Measurements from ENCODE around the gene SGMS1.

The SGMS1 gene

GRCh38 chr10:50605269-50605950 lies 18.3 kb downstream of the SGMS1 start:
- no peak for DNase-seq

DNA sequence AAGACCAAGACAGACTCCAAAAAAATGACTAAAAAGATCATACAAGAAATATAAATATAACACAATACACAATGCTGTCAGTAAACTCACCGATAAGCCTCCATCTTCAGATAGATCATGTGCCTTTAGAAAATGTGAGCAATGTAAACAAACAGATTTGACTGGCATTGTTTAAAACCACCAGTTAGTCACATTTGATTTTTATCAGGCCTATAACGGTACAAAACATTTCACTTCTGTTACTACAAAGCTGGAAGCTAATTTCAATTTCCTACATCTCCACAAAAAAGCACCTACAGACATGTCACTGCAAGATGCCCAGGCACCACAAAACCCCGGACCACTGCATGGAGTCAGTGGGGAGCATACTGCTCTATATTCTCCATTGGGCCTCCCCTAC lies 18.9 kb downstream of the SGMS1 start:
- DNase-seq = no peak

DNA sequence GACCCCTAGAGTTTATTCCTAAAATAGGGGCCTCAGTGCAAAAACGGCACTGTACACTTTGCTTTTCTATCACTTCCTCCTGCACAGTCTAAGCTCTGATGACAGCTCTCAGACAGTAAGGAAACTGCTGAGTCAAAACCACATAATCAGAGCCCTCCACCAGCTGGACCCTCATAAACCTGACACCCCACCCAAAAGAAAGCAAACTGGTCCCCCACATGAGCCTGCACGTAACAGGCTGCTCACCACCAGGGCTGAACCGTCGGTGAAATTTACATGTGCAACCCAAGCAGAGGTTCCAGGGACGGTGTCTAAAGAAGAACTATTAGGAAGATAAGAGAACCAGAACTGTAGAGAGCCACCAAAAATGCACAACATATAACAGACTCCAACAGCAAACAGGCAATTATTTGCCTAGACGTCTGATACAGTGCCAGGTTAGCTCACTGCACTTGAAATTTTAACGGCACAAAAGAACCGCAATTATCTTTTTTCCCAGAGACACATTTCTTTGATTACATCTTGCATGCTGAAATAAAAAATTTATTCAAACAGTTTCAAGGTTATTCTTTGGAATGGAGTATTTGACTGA lies 19.6 kb downstream of the SGMS1 start:
- DNase-seq = no peak

DNA sequence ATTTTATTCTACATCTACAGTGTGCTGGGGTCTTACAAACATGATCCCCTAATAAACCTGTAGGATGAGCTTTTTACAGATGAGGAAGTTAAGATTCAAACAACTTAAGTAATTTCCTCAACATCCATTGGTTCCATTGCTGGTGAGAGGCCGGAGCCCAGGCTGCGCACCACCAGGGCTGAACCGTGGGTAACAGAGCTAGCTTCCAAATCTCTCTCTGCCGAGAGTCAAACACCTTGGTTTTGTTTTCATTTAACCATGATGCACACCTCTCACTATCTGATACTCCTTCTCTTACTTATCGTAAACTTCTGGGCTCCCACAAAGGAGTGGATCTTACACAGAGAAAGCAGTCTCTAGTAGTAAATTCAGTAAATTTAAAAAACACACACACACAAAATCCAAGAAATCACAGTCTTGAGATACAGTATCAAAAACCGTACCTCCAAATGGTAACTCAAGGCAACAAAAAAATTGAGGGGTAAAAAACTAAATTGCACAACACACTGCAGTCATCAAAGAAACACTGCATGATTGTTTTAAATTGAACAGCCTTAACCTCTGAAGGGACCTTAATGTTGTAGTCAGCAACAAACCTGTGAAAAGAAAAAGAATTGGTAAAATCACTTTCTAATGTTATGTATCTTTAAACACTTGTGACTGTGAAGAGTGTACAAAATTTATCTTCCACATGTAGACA lies 20.5 kb downstream of the SGMS1 start:
- no peak for DNase-seq

DNA sequence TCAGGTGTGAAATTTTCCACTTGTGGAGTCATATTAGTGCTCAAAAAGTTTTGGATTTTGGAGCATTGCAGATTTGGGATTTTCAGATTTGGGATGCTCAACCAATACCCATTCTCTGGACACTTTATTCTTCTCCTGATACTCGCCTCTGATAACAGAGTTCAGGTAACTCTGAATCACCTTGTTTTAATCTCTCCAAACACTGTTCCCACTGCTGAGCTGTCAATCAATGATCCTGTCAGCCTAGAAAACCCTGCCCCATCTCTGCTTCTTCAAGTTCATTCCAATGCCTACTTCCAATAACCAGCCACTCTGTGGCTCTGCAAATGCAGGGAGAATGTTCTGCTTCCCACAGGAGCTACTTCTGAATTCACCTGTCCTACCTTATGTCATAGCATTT lies 21.8 kb downstream of the SGMS1 start:
- no peak for DNase-seq

- DNase-seq = no peak
These were observed 22.8 kb downstream of the SGMS1 start for GRCh38 chr10:50600831-50601477.

DNA sequence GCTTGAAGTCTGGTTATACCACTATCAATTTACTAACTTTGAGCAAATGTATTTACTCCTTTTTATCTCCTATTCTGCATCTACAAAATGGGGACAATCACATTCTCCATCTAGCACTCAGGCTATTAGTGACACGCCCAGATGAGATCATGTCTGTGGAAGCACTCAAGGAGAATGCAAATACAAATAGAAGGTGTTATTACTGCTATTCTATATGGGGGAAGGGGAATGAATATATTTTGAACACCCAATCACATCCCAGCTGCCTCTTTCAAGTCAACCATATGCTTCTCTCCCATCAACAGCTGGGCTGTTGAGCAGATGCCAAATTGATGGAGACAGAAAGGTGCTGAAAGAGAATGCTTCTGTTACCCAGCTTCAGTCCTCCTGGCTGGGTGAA lies 23.5 kb downstream of the SGMS1 start:
- DNase-seq = no peak

DNA sequence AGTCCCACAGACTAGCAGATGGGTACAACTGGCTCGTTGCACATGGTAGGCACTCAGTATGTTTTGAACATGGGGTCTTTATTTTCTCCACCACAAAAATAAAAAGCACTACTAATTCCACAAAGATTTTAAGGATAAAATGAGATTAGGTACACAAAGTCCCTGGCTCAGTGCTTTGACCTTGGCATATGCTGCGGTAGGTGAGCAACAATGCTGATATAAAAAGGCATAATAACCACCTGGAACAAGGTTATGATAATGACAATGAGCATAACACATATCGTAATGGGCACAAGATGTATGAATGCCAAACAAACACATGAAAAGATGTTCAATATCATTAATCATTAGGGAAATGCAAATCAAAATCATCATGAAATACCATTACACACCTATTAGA lies 26.9 kb downstream of the SGMS1 start:
- DNase-seq = no peak

DNA sequence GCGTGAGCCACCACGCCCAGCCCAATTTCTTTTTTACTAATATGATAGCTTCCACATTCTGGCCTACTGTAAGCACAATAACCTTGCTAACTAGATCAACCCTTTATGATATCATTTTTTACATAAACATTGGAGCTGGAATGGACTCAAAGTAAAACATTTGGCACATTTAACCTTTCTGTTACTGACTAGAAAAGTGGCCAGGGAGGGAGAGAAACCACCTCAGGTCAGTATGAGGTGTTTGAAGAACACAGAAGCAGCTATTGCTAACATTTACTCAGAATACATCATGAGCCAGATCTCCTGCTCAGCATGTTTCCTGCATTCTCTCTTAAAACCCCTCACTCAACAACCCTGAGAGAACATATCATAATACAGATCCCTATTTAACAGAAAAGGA lies 27.3 kb downstream of the SGMS1 start:
- no peak for DNase-seq

DNA sequence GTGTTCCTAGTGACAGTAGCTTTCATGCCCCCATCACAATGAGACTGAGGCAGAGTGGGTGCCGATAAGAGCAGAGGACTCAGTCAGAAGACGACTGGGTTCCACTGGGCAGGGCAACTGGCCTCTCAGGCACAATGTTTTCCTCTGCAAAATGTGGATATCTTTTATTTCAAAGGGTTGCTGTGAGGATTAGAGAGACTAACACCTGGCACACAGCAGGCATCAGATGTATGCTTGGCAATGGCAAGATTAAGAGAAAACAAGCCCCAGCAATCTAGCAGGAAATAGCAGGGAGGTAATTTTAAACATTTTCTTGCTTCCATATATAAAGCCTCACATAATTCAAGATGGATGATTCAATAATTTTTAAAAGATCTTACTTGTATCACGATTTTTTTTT lies 28.0 kb downstream of the SGMS1 start:
- no peak for DNase-seq

- no peak for DNase-seq
These were observed 30.0 kb downstream of the SGMS1 start for GRCh38 chr10:50593523-50594376.

- DNase-seq = no peak
These were observed 30.8 kb downstream of the SGMS1 start for GRCh38 chr10:50592961-50593418.

- DNase-seq = no peak
These were observed 32.8 kb downstream of the SGMS1 start for GRCh38 chr10:50590935-50591334.

- no peak for DNase-seq
These were observed 37.0 kb downstream of the SGMS1 start for GRCh38 chr10:50586740-50587088.

DNA sequence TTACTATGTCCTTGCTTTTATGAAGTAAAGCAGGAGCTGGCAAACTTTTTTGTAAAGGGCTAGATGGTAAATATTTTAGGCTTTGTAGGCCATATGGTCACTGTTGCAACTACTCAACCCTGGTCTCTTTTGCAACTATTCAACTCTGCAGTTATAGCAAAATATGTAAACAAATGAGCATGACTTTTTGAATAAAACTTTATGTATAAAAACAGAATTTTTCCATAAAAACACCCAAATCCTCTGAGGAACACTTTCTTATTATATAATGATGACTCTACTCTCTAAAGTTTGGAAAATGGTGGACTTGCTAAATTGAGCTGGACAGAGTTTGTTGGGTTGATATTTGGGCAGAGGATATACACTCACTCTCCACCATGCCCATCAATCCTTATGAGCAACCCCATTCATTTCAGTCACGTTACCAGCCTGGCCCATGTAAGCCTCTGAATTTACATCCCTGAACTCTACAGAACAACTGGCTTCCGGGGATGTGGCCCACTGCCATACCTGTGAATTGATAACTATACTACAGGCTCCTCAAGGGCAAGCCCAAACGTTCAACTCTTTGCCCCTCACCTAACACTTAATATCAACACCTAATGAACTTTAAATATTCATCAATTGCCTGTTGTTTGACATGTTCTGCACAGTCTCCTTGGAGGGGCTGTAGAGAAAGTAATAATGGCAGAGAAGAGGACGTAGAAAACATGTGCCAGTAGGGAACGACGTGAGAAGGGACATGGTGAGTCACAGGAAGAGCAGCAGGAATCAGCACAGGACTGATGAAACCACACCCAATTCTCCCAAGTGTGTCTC lies 37.6 kb downstream of the SGMS1 start:
- no peak for DNase-seq

DNA sequence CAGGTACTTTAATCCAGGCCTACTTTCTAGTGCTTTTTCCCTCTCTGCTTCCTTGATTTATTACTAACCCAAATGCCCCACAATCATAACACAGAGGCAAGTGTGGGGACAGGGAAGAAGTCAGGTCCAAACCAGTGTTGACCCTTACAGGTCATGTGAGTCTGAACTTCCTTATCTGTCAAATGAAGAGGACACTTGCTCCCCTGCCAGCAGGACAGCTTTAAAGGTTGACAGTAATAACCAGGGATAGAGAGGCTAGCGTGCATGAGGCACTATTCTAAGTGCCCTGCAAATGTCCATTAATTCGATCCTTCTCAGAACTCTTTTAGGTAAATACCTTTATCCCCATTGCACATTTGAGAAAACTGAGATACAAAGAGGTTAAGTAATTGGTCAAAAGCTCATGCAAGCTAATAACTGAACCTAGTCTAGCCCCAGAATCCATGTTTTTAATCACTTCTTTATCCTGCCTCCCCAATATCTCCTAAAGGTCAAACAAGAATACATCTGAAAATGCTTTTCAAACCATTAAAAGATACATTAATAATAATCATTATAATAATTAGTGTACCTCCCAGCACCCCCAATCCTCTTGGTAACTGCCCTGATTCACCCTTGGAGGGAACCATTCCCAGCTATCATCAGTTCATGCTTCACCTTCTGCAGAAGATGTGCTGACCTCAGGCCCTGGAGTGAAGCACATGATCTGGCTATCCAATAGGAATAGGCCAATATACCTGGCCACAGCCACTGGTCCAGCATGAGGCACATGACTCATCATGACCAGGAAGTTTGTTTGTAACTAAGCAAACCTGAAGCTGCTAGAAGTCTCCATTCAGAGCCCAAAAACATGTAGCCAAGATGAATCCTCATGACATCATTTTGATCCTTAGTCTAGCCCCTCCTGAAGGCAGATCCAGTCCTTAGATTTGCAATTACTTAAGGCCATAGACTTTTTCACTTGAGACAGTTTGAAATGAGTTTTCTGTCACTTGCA lies 40.7 kb downstream of the SGMS1 start:
- no peak for DNase-seq

DNA sequence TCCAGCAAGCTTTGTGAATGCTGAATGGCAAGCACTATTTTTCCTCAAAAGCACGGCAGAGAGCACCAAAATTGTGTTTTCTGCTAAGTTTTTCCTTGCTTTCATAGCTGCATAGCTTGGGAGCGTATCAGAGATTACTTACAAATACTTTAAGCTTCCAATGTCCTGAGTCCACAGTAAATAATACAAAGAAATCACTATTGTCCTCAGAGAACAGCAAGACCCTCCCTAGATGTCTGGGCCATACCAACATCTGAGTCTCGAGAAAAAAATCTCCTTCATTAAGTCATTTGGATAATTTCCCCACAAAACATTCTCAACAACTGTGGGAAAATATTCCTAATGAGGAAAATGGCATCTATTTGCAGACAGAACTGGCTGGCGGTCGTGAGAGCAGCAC lies 41.7 kb downstream of the SGMS1 start:
- DNase-seq = no peak

DNA sequence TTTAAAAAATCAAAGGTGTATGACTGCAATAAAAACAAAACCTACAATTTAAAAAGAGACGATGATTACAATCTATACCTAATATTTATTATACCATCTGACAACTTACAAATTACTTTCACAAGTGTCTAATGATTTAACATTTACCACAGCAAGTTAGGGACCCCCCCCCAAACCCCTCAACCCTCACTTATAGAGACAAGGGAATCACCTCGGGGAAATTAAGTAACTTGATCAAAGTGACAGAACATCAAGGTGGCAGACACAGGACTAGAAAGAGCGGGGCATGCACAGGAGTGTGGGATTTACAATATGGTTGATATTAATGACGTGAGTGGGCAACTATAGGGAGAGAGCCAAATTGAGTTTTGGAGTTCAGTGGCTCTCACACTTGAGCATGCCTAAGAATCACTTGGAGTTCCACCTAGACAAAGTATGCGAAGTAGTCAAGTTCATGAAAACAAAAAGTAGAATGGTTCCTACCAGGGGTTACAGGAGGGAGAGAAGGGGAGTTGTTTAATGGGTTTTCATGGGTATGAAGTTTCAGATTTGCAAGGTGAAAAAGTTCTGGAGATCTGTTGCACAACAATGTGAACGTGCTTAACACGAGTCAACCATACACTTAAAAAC lies 43.4 kb downstream of the SGMS1 start:
- DNase-seq = no peak

DNA sequence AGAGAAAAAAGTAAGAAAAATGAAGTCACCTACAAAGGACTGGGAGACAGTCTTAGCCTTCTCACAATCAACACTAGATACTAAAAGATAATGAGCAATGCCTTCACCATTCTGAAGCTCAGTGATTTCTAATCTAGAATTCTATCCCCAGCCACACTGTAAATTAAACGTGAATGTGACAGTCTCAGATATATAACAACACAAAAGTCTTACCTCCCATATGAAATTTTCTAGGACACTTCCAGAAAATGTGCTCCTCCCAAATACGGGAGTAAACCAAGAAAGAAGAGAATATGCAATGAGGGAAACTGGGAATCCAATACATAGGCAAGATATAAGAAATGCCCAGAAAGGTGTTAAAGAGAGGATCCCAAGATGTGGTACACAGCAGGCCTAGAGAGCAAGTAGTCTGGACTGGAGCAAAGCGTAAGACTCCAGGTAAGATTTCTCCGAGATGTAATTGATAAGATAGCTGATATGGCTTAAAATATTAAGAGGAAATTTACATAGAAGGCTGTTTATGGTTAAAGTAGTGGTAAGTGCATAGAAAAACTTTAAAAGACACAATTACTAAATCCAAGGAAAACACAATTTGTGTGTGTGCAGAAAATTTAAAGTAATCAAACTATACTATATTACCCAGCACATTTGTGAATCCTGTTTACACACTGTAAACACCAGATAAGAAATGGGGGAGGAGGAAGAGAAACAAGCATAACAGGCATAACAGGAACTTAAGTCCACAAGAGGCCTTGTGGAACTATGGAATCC lies 44.1 kb downstream of the SGMS1 start:
- DNase-seq = no peak
